Panc1 (cell line): ENCODE measurements around the gene HSPB2. TPM values are rescaled to one million over a fixed set of nuclear protein-coding genes. Genes with fewer than 3 reads are reported as not detected.

Experiments used
- ATAC-seq: fragments of 200-7000 bp; cut with Tn5 transposase; 2 replicates; pipeline ENCODE4 v1.9.1; 2020; ENCODE audit warnings: mild to moderate bottlenecking, moderate library complexity
- BruUV-seq: library from RNA; stranded (reverse); fragments of 400-500 nt; replicated peaks from 2 replicates; lab custom pipeline; 2021; lab: Mats Ljungman, UMichigan
- CTCF ChIA-PET: fragments of 300-600 bp; sonication (Branson Sonifier 250); formaldehyde crosslinking; loops from one replicate; lab custom pipeline; 2022; ENCODE audit warnings: antibody characterized with exemption; lab: Charles Lee
- POLR2A ChIA-PET: fragments of 300-600 bp; sonication (Branson Sonifier 250); formaldehyde crosslinking; loops from one replicate; lab custom pipeline; 2022; ENCODE audit warnings: antibody characterized with exemption; lab: Charles Lee
- DNase-seq: peaks from one replicate; pipeline ENCODE4 v3.0.0-alpha.2; 2010; ENCODE audit warnings: low read depth, low spot score
- H3K27ac ChIP-seq: 2 replicates; pipeline ENCODE4 v1.5.1; 2011; ENCODE audit warnings: mild to moderate bottlenecking, low read length, inconsistent platforms
- H3K27me3 ChIP-seq: fragments of 200-500 bp; sonication (Bioruptor generic); 2 replicates; pipeline ENCODE4 v1.6.0; 2014; ENCODE audit warnings: low read length, inconsistent platforms; ENCODE audit not compliant: control insufficient read depth, insufficient read depth
- H3K36me3 ChIP-seq: fragments of 200-500 bp; sonication (Bioruptor generic); 2 replicates; pipeline ENCODE4 v1.5.1; 2014; ENCODE audit warnings: inconsistent platforms, mild to moderate bottlenecking, low read length, moderate library complexity; ENCODE audit not compliant: control insufficient read depth, insufficient read depth
- H3K4me1 ChIP-seq: 2 replicates; pipeline ENCODE4 v1.5.1; 2011; ENCODE audit warnings: inconsistent platforms, mild to moderate bottlenecking, low read length, moderate library complexity; ENCODE audit not compliant: control insufficient read depth, insufficient read depth
- H3K4me3 ChIP-seq, 2 experiments: 2 replicates each; pipeline ENCODE4 v1.5.1; 2011 to 2012; ENCODE audit warnings: low read depth in 2 of 2, low read length in 2 of 2, mild to moderate bottlenecking in 2 of 2, inconsistent platforms in 1 of 2, moderate library complexity in 1 of 2
- H3K9me3 ChIP-seq: fragments of 200-500 bp; sonication (Bioruptor generic); 2 replicates; pipeline ENCODE4 v1.5.1; 2014; ENCODE audit warnings: low read depth, mild to moderate bottlenecking, inconsistent platforms, low read length, moderate library complexity; ENCODE audit not compliant: control insufficient read depth, insufficient read depth
- CTCF ChIP-seq: fragments of 450-650 bp; IDR thresholded peaks from 2 replicates; pipeline ENCODE4 v1.5.1; 2017; ENCODE audit warnings: mild to moderate bottlenecking
- POLR2AphosphoS5 ChIP-seq: IDR thresholded peaks from 2 replicates; pipeline ENCODE4 v1.6.1; 2012; ENCODE audit warnings: mild to moderate bottlenecking, low read depth, low read length, moderate library complexity
- REST ChIP-seq, 2 experiments: IDR thresholded peaks; 2 replicates each; pipeline ENCODE4 v1.6.1; 2011 to 2012; ENCODE audit warnings: low read depth in 2 of 2, control low read depth in 1 of 2, low read length in 1 of 2, mild to moderate bottlenecking in 1 of 2, moderate library complexity in 1 of 2; ENCODE audit not compliant: insufficient read depth in 1 of 2
- SIN3A ChIP-seq: IDR thresholded peaks from 2 replicates; pipeline ENCODE4 v1.6.1; 2012; ENCODE audit warnings: low read depth, mild to moderate bottlenecking, low read length, moderate library complexity, borderline replicate concordance; ENCODE audit not compliant: insufficient read depth
- TCF7L2 ChIP-seq: IDR thresholded peaks from 2 replicates; pipeline ENCODE4 v1.6.1; 2011; ENCODE audit warnings: mild to moderate bottlenecking, low read depth, low read length, inconsistent platforms
- in situ Hi-C: cut with HindIII; loops from 2 replicates; pipeline ENCODE4 v1.10.0; 2016; ENCODE audit warnings: low sequenced_read_pairs, low pct_unique_long_range_greater_than_20kb
- intact Hi-C: fragments of 100-400 bp; cut with micrococcal nuclease; formaldehyde crosslinking; loops from one replicate; pipeline ENCODE4 v1.10.0; 2022; ENCODE audit not compliant: unreplicated experiment
- total RNA-seq: library from RNA; stranded (reverse); gene quantifications from one replicate; pipeline ENCODE4 v1.2.1, GENCODE V29; 2021; ENCODE audit not compliant: unreplicated experiment

Gene HSPB2
- total RNA-seq, 1 experiment from 2014 or later: not detected

- Histone ChIP-seq H3K27me3 (no peaks in the 10 kb centered on the region), H3K36me3 (no peaks in the 10 kb centered on the region), H3K4me3 (no peak overlapping the region), H3K27ac (no peak overlapping the region), H3K9me3 (no peaks in the 10 kb centered on the region), H3K4me1 (no peaks in the 10 kb centered on the region)
- ATAC-seq: no peak
- TF ChIP-seq REST (IDR thresholded peaks at IDR 0.05; ENCODE audit: insufficient read depth in 1 of 2, low read depth in 2 of 2, low read length in 1 of 2) (no peak), SIN3A (no peak), TCF7L2 (no peak), CTCF (no peak), POLR2AphosphoS5 (no peak)
- no peak for DNase-seq
- in situ Hi-C loops: no loop called here
- intact Hi-C loops: no loop called here
- no TSS peak for BruUV-seq
- CTCF ChIA-PET: no interaction called here
- POLR2A ChIA-PET: no interaction called here
These were observed 41.6 kb downstream of the HSPB2 start for GRCh38 chr11:111954154-111954553.

GRCh38 chr11:111957663-111958444, 45.3 kb downstream of the HSPB2 start:
- no peak overlapping the region for H3K4me3 ChIP-seq
- no peaks in the 10 kb centered on the region for H3K4me1 ChIP-seq
- BruUV-seq: no TSS peak
- DNase-seq (no peak), ATAC-seq (peak; percentile 33; the same call in 1 of the 2 replicates)
- POLR2A ChIA-PET: no interaction called here
- in situ Hi-C loops (no loop called here), intact Hi-C loops (no loop called here)
- H3K9me3 ChIP-seq: no peaks in the 10 kb centered on the region
- H3K36me3 ChIP-seq: no peaks in the 10 kb centered on the region
- H3K27me3 ChIP-seq: no peaks in the 10 kb centered on the region
- no peak overlapping the region for H3K27ac ChIP-seq
- CTCF ChIA-PET: no interaction called here
- no peak for TF ChIP-seq SIN3A
- TF ChIP-seq TCF7L2: no peak
- no peak for TF ChIP-seq CTCF
- no peak for TF ChIP-seq REST (IDR thresholded peaks at IDR 0.05; ENCODE audit: insufficient read depth in 1 of 2, low read depth in 2 of 2, low read length in 1 of 2)
- TF ChIP-seq POLR2AphosphoS5: no peak
